CD4-positive, alpha-beta memory T cell (primary cell): ENCODE measurements around the gene RNF223. TPM values are rescaled to one million over a fixed set of nuclear protein-coding genes. Genes with fewer than 3 reads are reported as not detected.
A peak's percentile ranks its signal among the peaks of the same experiment; 100 is the strongest.

Experiments
- CTCF ChIA-PET: fragments of 350-600 bp; sonication (Branson Sonifier 250); formaldehyde crosslinking; loops from one replicate; lab custom pipeline; 2021; ENCODE audit warnings: inconsistent platforms; ENCODE audit not compliant: partially characterized antibody; lab: Charles Lee
- POLR2A ChIA-PET: fragments of 350-600 bp; sonication (Branson Sonifier 250); formaldehyde crosslinking; loops from one replicate; lab custom pipeline; 2021; ENCODE audit not compliant: partially characterized antibody; lab: Charles Lee
- DNase-seq, 5 donors: peaks; one replicate each; pipeline versions ENCODE4 v3.0.0 to v3.0.0-alpha.2; 2020 to 2022; ENCODE audit warnings: mixed read lengths in 1 of 5
- H3K27ac ChIP-seq: one replicate; pipeline ENCODE4 v1.7.0; 2013; ENCODE audit warnings: low read depth, low read length
- H3K27me3 ChIP-seq: 2 replicates; pipeline ENCODE4 v1.7.0; 2013; ENCODE audit warnings: mild to moderate bottlenecking, low read length, moderate library complexity; ENCODE audit not compliant: insufficient read depth
- H3K36me3 ChIP-seq: 2 replicates; pipeline ENCODE4 v1.7.0; 2013; ENCODE audit warnings: mild to moderate bottlenecking, low read length, moderate library complexity; ENCODE audit not compliant: insufficient read depth
- H3K4me1 ChIP-seq: 2 replicates; pipeline ENCODE4 v1.7.0; 2013; ENCODE audit warnings: mild to moderate bottlenecking, low read length, moderate library complexity; ENCODE audit not compliant: insufficient read depth
- H3K4me3 ChIP-seq, 2 donors: one replicate each; pipeline ENCODE4 v1.7.0; 2013; ENCODE audit warnings: low read length in 2 of 2, mild to moderate bottlenecking in 1 of 2
- H3K9me3 ChIP-seq, 2 donors: one replicate each; pipeline ENCODE4 v1.7.0; 2013; ENCODE audit warnings: low read length in 2 of 2, control low read depth in 1 of 2; ENCODE audit not compliant: control insufficient read depth in 1 of 2
- H3K27ac Mint-ChIP-seq, 7 donors: one replicate each; pipeline ENCODE4 v1.8.0; 2020 to 2021; ENCODE audit warnings: mixed read lengths in 7 of 7, mild to moderate bottlenecking in 6 of 7, inconsistent platforms in 3 of 7, moderate library complexity in 3 of 7
- H3K27me3 Mint-ChIP-seq, 2 donors: one replicate each; pipeline ENCODE4 v1.8.0; 2020 to 2021; ENCODE audit warnings: mixed read lengths in 2 of 2
- H3K36me3 Mint-ChIP-seq, 2 donors: one replicate each; pipeline ENCODE4 v1.8.0; 2020 to 2021; ENCODE audit warnings: mixed read lengths in 2 of 2, inconsistent platforms in 1 of 2, mild to moderate bottlenecking in 1 of 2
- H3K4me1 Mint-ChIP-seq, 4 donors: one replicate each; pipeline ENCODE4 v1.8.0; 2020 to 2021; ENCODE audit warnings: mixed read lengths in 4 of 4, mild to moderate bottlenecking in 1 of 4
- H3K4me3 Mint-ChIP-seq, 8 donors: one replicate each; pipeline ENCODE4 v1.8.0; 2020 to 2021; ENCODE audit warnings: mixed read lengths in 8 of 8, mild to moderate bottlenecking in 7 of 8, moderate library complexity in 6 of 8, inconsistent platforms in 3 of 8
- H3K9me3 Mint-ChIP-seq, 8 donors: one replicate each; pipeline ENCODE4 v1.8.0; 2020 to 2021; ENCODE audit warnings: mixed read lengths in 8 of 8, mild to moderate bottlenecking in 5 of 8, inconsistent platforms in 3 of 8, moderate library complexity in 1 of 8
- intact Hi-C: fragments of 100-400 bp; cut with micrococcal nuclease; formaldehyde crosslinking; loops from one replicate; pipeline ENCODE4 v1.15.1; 2023
- polyA plus RNA-seq, 2 donors: library from polyadenylated mRNA; unstranded; fragments of 300-500 nt; fragmentation: Illumina TruSeq; gene quantifications; one replicate each; pipeline ENCODE4 v1.2.3, GENCODE V29; 2021
- total RNA-seq, 2 experiments: library from RNA; stranded (reverse); gene quantifications; one replicate each; pipeline ENCODE4 v1.2.3, GENCODE V29; 2021

The RNF223 gene
- total and polyA plus RNA-seq, 4 experiments from 2014 or later = not detected

DNA sequence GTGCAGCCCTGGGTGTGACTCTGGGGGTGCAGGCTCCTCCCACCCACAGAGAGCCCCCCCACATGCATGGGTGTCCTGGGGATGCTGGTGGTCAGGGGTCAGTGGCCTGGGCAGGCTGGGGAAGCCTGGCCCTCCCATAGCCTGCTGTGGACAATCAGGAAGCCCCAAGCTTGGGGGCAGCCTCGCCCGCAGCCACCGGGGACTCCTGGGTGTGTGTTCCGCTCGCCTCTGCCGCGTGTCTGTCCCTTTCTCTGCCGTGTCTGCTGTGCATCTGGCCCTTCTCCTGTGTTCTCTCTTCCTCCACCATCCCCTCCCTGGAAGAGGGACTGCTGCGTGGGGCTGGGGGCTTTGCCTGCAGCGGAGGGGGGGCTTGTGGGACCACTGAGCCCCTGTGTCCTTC lies 31.3 kb downstream of the RNF223 start:
- Mint-ChIP-seq H3K9me3 (peaks cover 0 to 4% (median 1%) of the 10 kb centered on the region in 8 donors), H3K36me3 (no peaks in the 10 kb centered on the region), H3K4me3 (peak overlapping the region in 1 of 8 donors; percentile 17), H3K4me1 (peaks cover 5 to 17% (median 11%) of the 10 kb centered on the region in 4 donors), H3K27ac (peak overlapping the region in 3 of 7 donors; percentile 40 to 64 (median 41)), H3K27me3 (peaks cover under 1 to 6% of the 10 kb centered on the region in 2 donors)
- intact Hi-C loops = loop anchor here (5.0 kb wide), 1 partner anchor 74 kb away; the partner anchor contains the start of gene C1orf159
- Histone ChIP-seq H3K27ac (no peak overlapping the region), H3K4me1 (peaks cover 17% of the 10 kb centered on the region), H3K27me3 (no peaks in the 10 kb centered on the region), H3K9me3 (no peaks in the 10 kb centered on the region), H3K4me3 (no peak overlapping the region), H3K36me3 (no peaks in the 10 kb centered on the region)
- no peak for DNase-seq
- POLR2A ChIA-PET = no interaction called here
- CTCF ChIA-PET = no interaction called here

DNA sequence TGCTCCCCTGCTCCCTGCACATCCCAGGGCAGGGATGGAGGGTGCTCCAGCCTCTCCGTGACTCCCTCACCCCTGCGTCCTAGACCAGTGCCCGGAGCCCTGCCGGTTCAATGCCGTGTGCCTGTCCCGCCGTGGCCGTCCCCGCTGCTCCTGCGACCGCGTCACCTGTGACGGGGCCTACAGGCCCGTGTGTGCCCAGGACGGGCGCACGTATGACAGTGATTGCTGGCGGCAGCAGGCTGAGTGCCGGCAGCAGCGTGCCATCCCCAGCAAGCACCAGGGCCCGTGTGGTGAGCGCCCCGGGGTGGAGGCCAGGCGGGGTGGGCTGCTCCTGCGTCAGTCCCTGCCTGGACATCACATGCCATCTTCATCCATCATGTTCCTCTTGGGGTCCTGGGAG lies 32.2 kb downstream of the RNF223 start:
- H3K4me3 ChIP-seq = no peak overlapping the region
- POLR2A ChIA-PET = no interaction called here
- no peaks in the 10 kb centered on the region for H3K36me3 ChIP-seq
- intact Hi-C loops = loop anchor here (5.0 kb wide), 1 partner anchor 75 kb away; the partner anchor contains the start of gene C1orf159
- Mint-ChIP-seq H3K9me3 (peaks cover 0 to 4% (median 1%) of the 10 kb centered on the region in 8 donors), H3K4me1 (peaks cover 5 to 17% (median 11%) of the 10 kb centered on the region in 4 donors), H3K4me3 (no peak overlapping the region), H3K27me3 (peaks cover 5 to 6% of the 10 kb centered on the region in 2 donors), H3K27ac (no peak overlapping the region), H3K36me3 (no peaks in the 10 kb centered on the region)
- H3K4me1 ChIP-seq = peaks cover 17% of the 10 kb centered on the region
- H3K9me3 ChIP-seq = no peaks in the 10 kb centered on the region
- no peak for DNase-seq
- CTCF ChIA-PET = no interaction called here
- H3K27me3 ChIP-seq = no peaks in the 10 kb centered on the region
- H3K27ac ChIP-seq = no peak overlapping the region

DNA sequence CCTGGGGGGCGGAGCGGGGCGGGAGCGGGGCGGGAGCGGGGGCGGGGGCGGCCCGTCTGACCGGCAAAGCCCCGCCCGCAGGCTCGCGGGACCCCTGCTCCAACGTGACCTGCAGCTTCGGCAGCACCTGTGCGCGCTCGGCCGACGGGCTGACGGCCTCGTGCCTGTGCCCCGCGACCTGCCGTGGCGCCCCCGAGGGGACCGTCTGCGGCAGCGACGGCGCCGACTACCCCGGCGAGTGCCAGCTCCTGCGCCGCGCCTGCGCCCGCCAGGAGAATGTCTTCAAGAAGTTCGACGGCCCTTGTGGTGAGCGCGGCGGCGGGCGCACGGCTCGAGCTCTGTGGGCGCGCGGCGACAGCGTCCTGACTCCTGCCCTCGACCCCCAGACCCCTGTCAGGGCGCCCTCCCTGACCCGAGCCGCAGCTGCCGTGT lies 33.0 kb downstream of the RNF223 start:
- H3K4me3 Mint-ChIP-seq = no peak overlapping the region
- DNase-seq = no peak
- Histone ChIP-seq H3K36me3 (no peaks in the 10 kb centered on the region), H3K4me1 (peaks cover 17% of the 10 kb centered on the region), H3K9me3 (no peaks in the 10 kb centered on the region), H3K27me3 (no peaks in the 10 kb centered on the region), H3K27ac (no peak overlapping the region), H3K4me3 (no peak overlapping the region)
- peaks cover 5 to 17% (median 11%) of the 10 kb centered on the region in 4 donors for H3K4me1 Mint-ChIP-seq
- peaks cover 6 to 7% of the 10 kb centered on the region in 2 donors for H3K27me3 Mint-ChIP-seq
- no peaks in the 10 kb centered on the region for H3K36me3 Mint-ChIP-seq
- H3K27ac Mint-ChIP-seq = no peak overlapping the region
- intact Hi-C loops = loop anchor here (5.0 kb wide), 1 partner anchor 76 kb away; the partner anchor contains the start of gene C1orf159
- peaks cover 0 to 4% (median 1%) of the 10 kb centered on the region in 8 donors for H3K9me3 Mint-ChIP-seq
- CTCF ChIA-PET = interaction anchor here (1.1 to 1.5 kb wide), 2 partner anchors 28 to 39 kb away, joined by 3 to 5 read pairs; partner anchors contain the start of gene ISG15
- POLR2A ChIA-PET = interaction anchor here (1.0 to 2.1 kb wide), 3 partner anchors 27 to 279 kb away, joined by 3 to 10 read pairs (median 3); partner anchors contain the start of gene ISG15

DNA sequence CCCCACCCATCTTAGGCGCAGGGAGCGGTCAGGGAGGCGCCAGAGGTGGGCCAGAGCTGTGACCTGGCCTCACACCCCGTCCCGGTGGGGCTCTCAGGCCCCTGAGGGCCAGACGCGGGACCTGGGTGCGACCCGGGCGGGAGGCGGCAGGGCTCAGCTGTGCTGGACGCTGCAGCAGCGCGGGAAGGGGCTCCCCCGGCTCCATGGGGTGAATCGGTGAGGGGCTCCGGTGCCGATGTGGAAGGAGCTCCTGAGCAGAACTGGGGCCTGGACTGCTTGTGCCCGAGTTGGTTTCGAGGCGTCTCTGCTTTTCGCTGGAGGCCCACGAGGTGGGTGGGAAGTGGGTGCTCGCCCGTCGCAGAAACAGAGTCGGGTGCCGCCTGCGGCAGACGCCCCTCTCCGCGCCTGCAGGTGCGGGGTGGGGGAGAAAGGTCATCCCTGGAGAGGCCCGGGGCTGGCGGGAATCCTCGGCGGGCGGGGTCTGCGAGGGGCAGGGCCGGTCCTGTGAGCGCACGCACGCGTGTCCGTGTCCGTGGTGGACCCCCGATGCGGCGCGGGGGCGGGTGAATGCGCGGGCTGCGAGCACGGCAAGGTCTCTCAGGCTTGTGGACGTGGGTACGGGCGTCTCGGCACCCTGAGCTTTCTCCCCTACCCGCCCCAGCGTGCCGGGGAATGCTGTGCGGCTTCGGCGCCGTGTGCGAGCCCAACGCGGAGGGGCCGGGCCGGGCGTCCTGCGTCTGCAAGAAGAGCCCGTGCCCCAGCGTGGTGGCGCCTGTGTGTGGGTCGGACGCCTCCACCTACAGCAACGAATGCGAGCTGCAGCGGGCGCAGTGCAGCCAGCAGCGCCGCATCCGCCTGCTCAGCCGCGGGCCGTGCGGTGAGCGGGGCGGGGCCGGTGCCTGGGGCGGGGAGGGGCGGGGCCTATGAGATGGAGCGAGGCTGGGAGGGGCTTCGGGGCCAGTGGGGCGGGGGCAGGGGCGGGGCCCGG lies 33.8 kb downstream of the RNF223 start:
- ChIA-PET POLR2A (interaction anchor here (1.0 to 2.1 kb wide), 4 partner anchors 27 to 335 kb away, joined by 3 to 10 read pairs (median 3); partner anchors contain the start of genes AURKAIP1 and ISG15), CTCF (interaction anchor here (1.1 to 1.5 kb wide), 5 partner anchors 9 to 55 kb away, joined by 3 to 5 read pairs (median 3); partner anchors contain the start of gene ISG15)
- peak overlapping the region; percentile 59 to 83 (median 67) for H3K4me3 Mint-ChIP-seq
- intact Hi-C loops = loop anchor here (5.0 kb wide), 1 partner anchor 77 kb away; the partner anchor contains the start of gene C1orf159
- no peaks in the 10 kb centered on the region for H3K9me3 ChIP-seq
- no peaks in the 10 kb centered on the region for H3K36me3 Mint-ChIP-seq
- H3K4me3 ChIP-seq = peak overlapping the region in 1 of 2 donors; percentile 70
- peaks cover 10 to 12% of the 10 kb centered on the region in 2 donors for H3K27me3 Mint-ChIP-seq
- H3K4me1 Mint-ChIP-seq = peaks cover 5 to 17% (median 11%) of the 10 kb centered on the region in 4 donors
- peaks cover 17% of the 10 kb centered on the region for H3K4me1 ChIP-seq
- H3K9me3 Mint-ChIP-seq = peaks cover 0 to 4% (median 1%) of the 10 kb centered on the region in 8 donors
- DNase-seq = peak; percentile 76 to 86 (median 80)
- H3K27ac Mint-ChIP-seq = peak overlapping the region in 2 of 7 donors; percentile 58 to 69
- no peak overlapping the region for H3K27ac ChIP-seq
- peaks cover 7% of the 10 kb centered on the region for H3K27me3 ChIP-seq
- no peaks in the 10 kb centered on the region for H3K36me3 ChIP-seq

DNA sequence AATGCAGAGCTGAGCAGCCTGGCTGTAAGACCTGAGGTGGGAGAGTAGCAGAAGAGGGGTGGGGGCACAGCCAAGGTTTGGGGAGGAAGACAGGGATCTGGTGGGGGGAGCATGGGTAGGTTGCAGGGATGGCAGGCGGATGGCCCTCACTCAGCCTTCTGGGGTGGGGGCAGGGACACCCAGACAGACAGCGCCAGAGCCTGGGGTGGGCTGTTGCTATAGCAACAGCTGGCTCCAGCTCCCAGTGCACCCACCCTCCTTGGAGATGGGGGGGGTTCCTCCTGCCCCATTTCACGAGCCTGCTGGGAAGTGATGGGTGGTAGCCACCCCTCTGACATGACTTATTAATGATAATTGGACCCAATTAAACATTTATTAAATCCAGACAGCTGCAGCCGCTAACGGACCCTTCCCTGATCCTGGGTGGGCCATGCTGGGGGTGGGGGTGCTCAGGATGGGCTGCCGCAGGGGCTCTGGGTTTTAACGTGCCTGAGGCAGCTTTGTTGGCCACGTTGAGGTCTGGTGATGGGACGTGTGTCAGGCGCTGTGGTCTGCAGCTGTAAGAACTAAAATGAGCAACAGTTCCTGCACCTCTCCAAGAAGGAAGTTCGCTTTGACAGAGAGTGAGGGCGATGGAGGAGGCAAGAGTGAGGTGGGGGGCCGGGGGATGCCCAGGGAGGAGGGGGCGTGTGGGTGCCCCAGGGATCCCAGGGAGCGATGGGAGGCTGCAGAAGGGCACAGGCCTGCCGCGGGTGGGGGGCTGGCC lies 34.8 kb downstream of the RNF223 start:
- H3K36me3 Mint-ChIP-seq = no peaks in the 10 kb centered on the region
- ChIA-PET POLR2A (interaction anchor here (1.1 to 2.1 kb wide), 2 partner anchors 26 to 336 kb away, joined by 3 to 10 read pairs; partner anchors contain the start of genes AURKAIP1 and ISG15), CTCF (interaction anchor here (1.3 to 1.5 kb wide), 5 partner anchors 8 to 54 kb away, joined by 3 read pairs; partner anchors contain the start of gene ISG15)
- intact Hi-C loops = no loop called here
- peaks cover 0 to 3% (median 0%) of the 10 kb centered on the region in 8 donors for H3K9me3 Mint-ChIP-seq
- Histone ChIP-seq H3K27ac (no peak overlapping the region), H3K27me3 (peaks cover 7% of the 10 kb centered on the region), H3K4me3 (peak overlapping the region in 1 of 2 donors; percentile 70), H3K9me3 (no peaks in the 10 kb centered on the region), H3K36me3 (no peaks in the 10 kb centered on the region), H3K4me1 (peaks cover 17% of the 10 kb centered on the region)
- no peak for DNase-seq
- peaks cover 5 to 17% (median 10%) of the 10 kb centered on the region in 4 donors for H3K4me1 Mint-ChIP-seq
- peaks cover 12 to 13% of the 10 kb centered on the region in 2 donors for H3K27me3 Mint-ChIP-seq
- peak overlapping the region; percentile 59 to 83 (median 67) for H3K4me3 Mint-ChIP-seq
- H3K27ac Mint-ChIP-seq = peak overlapping the region in 2 of 7 donors; percentile 58 to 69

DNA sequence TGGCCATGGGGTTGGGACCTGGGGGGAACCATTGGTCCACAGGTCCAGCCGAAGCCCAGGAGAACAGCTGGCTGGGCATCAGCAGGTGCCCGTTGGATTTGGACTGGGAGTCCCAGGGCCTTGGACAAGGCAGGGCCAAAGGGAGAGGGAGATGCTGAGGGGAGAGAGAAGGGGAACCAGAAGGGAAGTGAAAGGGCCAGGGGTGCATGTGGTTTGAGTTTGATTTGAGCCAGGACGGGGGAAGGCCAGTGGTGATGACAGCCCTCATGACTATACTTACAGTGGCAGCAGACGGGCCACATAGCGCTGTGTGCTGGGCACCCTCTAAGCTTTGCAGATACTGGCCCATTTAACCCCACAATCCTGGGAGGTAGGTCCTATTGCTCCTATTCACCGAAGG lies 35.4 kb downstream of the RNF223 start:
- peaks cover 5 to 17% (median 10%) of the 10 kb centered on the region in 4 donors for H3K4me1 Mint-ChIP-seq
- CTCF ChIA-PET = interaction anchor here (1.5 kb wide), 2 partner anchors 25 to 37 kb away, joined by 3 read pairs; no protein-coding TSS in a partner anchor
- POLR2A ChIA-PET = no interaction called here
- Histone ChIP-seq H3K4me1 (peaks cover 21% of the 10 kb centered on the region), H3K9me3 (no peaks in the 10 kb centered on the region), H3K27ac (no peak overlapping the region), H3K27me3 (peaks cover 7% of the 10 kb centered on the region), H3K4me3 (no peak overlapping the region), H3K36me3 (no peaks in the 10 kb centered on the region)
- no peak for DNase-seq
- intact Hi-C loops = no loop called here
- no peaks in the 10 kb centered on the region for H3K36me3 Mint-ChIP-seq
- H3K27ac Mint-ChIP-seq = no peak overlapping the region
- H3K4me3 Mint-ChIP-seq = peak overlapping the region in 6 of 8 donors; percentile 5 to 83 (median 48)
- peaks cover 0 to 3% (median 0%) of the 10 kb centered on the region in 8 donors for H3K9me3 Mint-ChIP-seq
- peaks cover 12 to 13% of the 10 kb centered on the region in 2 donors for H3K27me3 Mint-ChIP-seq
